ENCODE results near the gene ERCC8. TPM values are rescaled to one million over a fixed set of nuclear protein-coding genes. Genes with fewer than 3 reads are reported as not detected.

The ERCC8 gene
- total and polyA plus RNA-seq, 4 donors: 21.0 to 30.4 (median 25.0) TPM

DNA sequence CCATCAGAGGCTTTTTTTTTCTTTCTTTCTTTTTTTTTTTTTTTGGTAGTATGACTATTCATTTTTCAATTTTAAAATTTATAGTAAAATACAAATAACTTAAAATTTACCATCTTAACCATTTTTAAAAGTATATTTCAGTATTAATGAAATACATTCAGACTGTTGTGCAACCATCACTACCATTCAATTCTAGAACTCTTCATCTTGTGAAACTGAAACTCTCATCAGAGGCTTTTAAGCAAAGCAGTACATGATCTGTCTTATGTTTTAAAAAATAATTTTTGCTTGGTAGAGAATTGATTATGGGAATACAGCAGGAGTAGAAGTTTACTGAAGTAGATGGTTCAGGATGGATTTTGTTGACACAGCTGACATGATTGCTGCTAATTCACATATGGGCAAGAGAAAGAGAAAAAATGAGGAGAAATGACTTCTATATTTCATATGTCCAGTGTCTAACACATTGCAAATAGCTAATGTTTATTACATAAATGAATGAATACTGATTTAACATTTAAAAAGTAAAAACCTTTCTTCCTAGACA, 114.2 kb downstream of the ERCC8 start:
- H3K4me1 ChIP-seq (ENCODE audit: control insufficient read depth, insufficient read depth, low read length): no peaks in the 10 kb centered on the region
- no peaks in the 10 kb centered on the region for H3K36me3 ChIP-seq (ENCODE audit: control insufficient read depth, insufficient read depth, low read length)
- no peak overlapping the region for H3K4me3 ChIP-seq (ENCODE audit: low read depth, low read length)
- no peaks in the 10 kb centered on the region for H3K27me3 ChIP-seq (ENCODE audit: control insufficient read depth, insufficient read depth, low read length)
- no peak overlapping the region for H3K27ac ChIP-seq (ENCODE audit: low read depth, low read length)
- DNase-seq (ENCODE audit: low read depth in 4 of 6, low spot score in 6 of 6): no peak
- no peaks in the 10 kb centered on the region for H3K9me3 ChIP-seq (ENCODE audit: control insufficient read depth, insufficient read depth, low read length)

DNA sequence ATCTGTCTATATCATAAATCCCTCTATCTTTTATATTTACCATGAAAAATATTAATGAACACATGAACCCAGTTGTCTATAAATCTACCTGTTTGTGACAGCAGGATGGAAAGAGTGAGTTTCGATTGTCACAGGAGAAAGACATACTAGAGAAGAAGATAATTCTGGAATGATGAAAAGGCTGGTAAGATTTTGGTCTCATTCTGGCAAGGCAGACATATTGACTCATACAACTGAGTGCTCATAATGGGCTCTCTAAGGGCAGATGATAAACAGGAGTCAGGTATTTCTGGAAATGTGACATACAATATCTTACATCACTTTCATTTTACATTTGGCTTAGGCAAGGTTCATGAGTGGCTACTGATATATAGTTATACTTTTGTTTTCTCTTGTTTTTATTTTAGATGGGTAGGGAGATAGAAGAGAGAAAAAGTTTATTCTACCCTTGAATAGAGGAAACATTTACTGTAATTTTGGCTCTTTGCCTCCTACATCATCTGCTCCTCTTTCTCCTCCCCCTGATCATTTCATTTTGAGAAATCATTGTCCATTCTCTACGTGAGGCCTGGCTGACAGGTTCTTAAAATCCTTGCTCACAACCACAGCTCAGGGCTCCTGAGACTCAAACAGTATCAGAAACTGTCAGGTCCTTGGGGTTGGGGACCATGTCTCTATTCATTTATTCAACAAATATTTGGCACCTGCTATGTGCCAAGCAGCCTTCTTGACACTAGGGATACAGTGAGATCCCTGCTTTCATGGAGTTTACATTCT, 115.2 kb downstream of the ERCC8 start:
- Histone ChIP-seq H3K4me3 (ENCODE audit: low read depth, low read length) (no peak overlapping the region), H3K27me3 (ENCODE audit: control insufficient read depth, insufficient read depth, low read length) (no peaks in the 10 kb centered on the region), H3K9me3 (ENCODE audit: control insufficient read depth, insufficient read depth, low read length) (no peaks in the 10 kb centered on the region), H3K4me1 (ENCODE audit: control insufficient read depth, insufficient read depth, low read length) (no peaks in the 10 kb centered on the region), H3K27ac (ENCODE audit: low read depth, low read length) (no peak overlapping the region), H3K36me3 (ENCODE audit: control insufficient read depth, insufficient read depth, low read length) (no peaks in the 10 kb centered on the region)
- DNase-seq (ENCODE audit: low read depth in 4 of 6, low spot score in 6 of 6): no peak
- 75% methylated on average over 1 of the region's 2 CpGs for WGBS (ENCODE audit: insufficient coverage)

DNA sequence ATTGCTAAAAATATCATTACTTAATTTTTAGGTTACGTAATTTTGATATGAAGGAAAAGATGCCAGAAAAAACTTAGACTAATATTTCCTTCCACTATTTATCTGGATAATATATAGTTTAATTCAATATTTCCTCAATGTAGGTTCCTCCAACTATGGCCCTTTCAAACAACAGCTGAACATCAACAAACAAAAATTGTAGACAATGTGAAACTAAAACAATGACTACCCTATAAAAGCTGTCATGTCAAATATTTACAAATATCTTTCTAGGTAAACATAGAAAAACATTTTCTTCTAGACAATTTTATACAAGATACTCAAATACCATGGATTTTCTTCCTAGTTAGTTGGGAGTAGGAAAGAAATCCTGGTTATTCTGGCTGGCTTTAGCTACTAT, 117.7 kb downstream of the ERCC8 start:
- no peak overlapping the region for H3K27ac ChIP-seq (ENCODE audit: low read depth, low read length)
- no peak for DNase-seq (ENCODE audit: low read depth in 4 of 6, low spot score in 6 of 6)
- H3K4me3 ChIP-seq (ENCODE audit: low read depth, low read length): no peak overlapping the region
- H3K9me3 ChIP-seq (ENCODE audit: control insufficient read depth, insufficient read depth, low read length): no peaks in the 10 kb centered on the region
- no peaks in the 10 kb centered on the region for H3K27me3 ChIP-seq (ENCODE audit: control insufficient read depth, insufficient read depth, low read length)
- no peaks in the 10 kb centered on the region for H3K36me3 ChIP-seq (ENCODE audit: control insufficient read depth, insufficient read depth, low read length)
- no peaks in the 10 kb centered on the region for H3K4me1 ChIP-seq (ENCODE audit: control insufficient read depth, insufficient read depth, low read length)
- WGBS (ENCODE audit: insufficient coverage): no CpG with 5 or more reads among the region's 1 CpG

DNA sequence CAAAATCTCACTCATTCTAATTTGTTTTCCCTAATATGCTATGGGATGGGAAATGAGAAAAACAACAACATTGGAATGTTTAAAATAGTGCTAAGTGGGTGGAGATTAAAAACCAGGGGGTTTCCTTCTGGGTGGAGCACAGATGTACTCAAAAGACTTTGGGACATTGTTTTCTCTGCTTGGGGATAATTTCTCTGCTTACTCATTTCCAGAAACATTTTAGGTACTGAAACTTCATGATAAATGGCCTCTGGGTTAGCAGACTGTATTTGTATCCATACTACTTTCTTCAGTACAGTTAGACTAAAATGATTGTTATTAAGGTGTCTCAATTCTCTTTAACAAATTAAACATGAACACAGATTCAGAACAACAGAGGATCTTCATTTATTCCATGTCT, 118.2 kb downstream of the ERCC8 start:
- Histone ChIP-seq H3K36me3 (ENCODE audit: control insufficient read depth, insufficient read depth, low read length) (no peaks in the 10 kb centered on the region), H3K27ac (ENCODE audit: low read depth, low read length) (no peak overlapping the region), H3K9me3 (ENCODE audit: control insufficient read depth, insufficient read depth, low read length) (no peaks in the 10 kb centered on the region), H3K27me3 (ENCODE audit: control insufficient read depth, insufficient read depth, low read length) (no peaks in the 10 kb centered on the region), H3K4me1 (ENCODE audit: control insufficient read depth, insufficient read depth, low read length) (no peaks in the 10 kb centered on the region), H3K4me3 (ENCODE audit: low read depth, low read length) (no peak overlapping the region)
- DNase-seq (ENCODE audit: low read depth in 4 of 6, low spot score in 6 of 6): no peak

Other genes starting within 250 kb of the ERCC8 start
- 10 to 100 TPM in 1 of 2 donors, 1 to 10 TPM in 1; 6.5 to 13.2 TPM for gene DEPDC1B, start 244.9 kb downstream of the ERCC8 start, total RNA-seq
- gene DEPDC1B, start 244.9 kb downstream of the ERCC8 start, polyA plus RNA-seq (ENCODE audit: insufficient read length in 2 of 2): 1 to 10 TPM; 5.9 to 7.1 TPM
- gene ELOVL7, start 100.8 kb downstream of the ERCC8 start, total RNA-seq: 10 to 100 TPM in 1 of 2 donors, 1 to 10 TPM in 1; 4.6 to 20.5 TPM
- gene ELOVL7, start 100.8 kb downstream of the ERCC8 start, polyA plus RNA-seq (ENCODE audit: insufficient read length in 2 of 2): 1 to 10 TPM; 3.9 to 4.2 TPM
- 10 to 100 TPM; 18.2 to 32.8 TPM for gene NDUFAF2, start 135 bp upstream of the ERCC8 start, total RNA-seq
- gene NDUFAF2, start 135 bp upstream of the ERCC8 start, polyA plus RNA-seq (ENCODE audit: insufficient read length in 2 of 2): 10 to 100 TPM; 39.4 to 40.2 TPM
- 10 to 100 TPM; 30.6 to 40.1 TPM for gene SMIM15, start 217.4 kb upstream of the ERCC8 start, total RNA-seq
- 10 to 100 TPM; 45.9 to 58.6 TPM for gene SMIM15, start 217.4 kb upstream of the ERCC8 start, polyA plus RNA-seq (ENCODE audit: insufficient read length in 2 of 2)

Measured in spinal cord (tissue), 10 donors.